H9 (cell line): ENCODE results near the gene GRIN2A. TPM values are rescaled to one million over a fixed set of nuclear protein-coding genes. Genes with fewer than 3 reads are reported as not detected.

Experiments
- DNase-seq: peaks from one replicate; pipeline ENCODE4 v3.0.0-alpha.2; 2017
- H2AFZ ChIP-seq: one replicate; pipeline ENCODE4 v1.6.1; 2013; ENCODE audit warnings: mild to moderate bottlenecking, low read length, control low read depth, moderate library complexity
- H2AK5ac ChIP-seq: 2 replicates; pipeline ENCODE4 v1.6.1; 2013; ENCODE audit warnings: low read length, control low read depth, mixed read lengths; ENCODE audit not compliant: insufficient read length
- H2BK120ac ChIP-seq: one replicate; pipeline ENCODE4 v1.6.1; 2013; ENCODE audit warnings: low read depth, mild to moderate bottlenecking, low read length, control low read depth, inconsistent platforms; ENCODE audit not compliant: poor library complexity, severe bottlenecking
- H2BK12ac ChIP-seq: 2 replicates; pipeline ENCODE4 v1.6.1; 2013; ENCODE audit warnings: low read length, control low read depth, mixed read lengths, low read depth; ENCODE audit not compliant: insufficient read length
- H2BK15ac ChIP-seq: 2 replicates; pipeline ENCODE4 v1.6.1; 2013; ENCODE audit warnings: low read depth, low read length, control low read depth
- H2BK20ac ChIP-seq: one replicate; pipeline ENCODE4 v1.6.1; 2013; ENCODE audit warnings: low read depth, mild to moderate bottlenecking, low read length, control low read depth, inconsistent platforms; ENCODE audit not compliant: poor library complexity, severe bottlenecking
- H2BK5ac ChIP-seq: 2 replicates; pipeline ENCODE4 v1.6.1; 2013; ENCODE audit warnings: low read length, control low read depth, mixed read lengths; ENCODE audit not compliant: insufficient read length
- H3K14ac ChIP-seq: 2 replicates; pipeline ENCODE4 v1.6.1; 2013; ENCODE audit warnings: low read length, control low read depth; ENCODE audit not compliant: insufficient read depth
- H3K18ac ChIP-seq: 2 replicates; pipeline ENCODE4 v1.6.1; 2013; ENCODE audit warnings: low read depth, mild to moderate bottlenecking, mixed read lengths, low read length, control low read depth; ENCODE audit not compliant: insufficient read length
- H3K23ac ChIP-seq: 2 replicates; pipeline ENCODE4 v1.6.1; 2013; ENCODE audit warnings: low read length, control low read depth, mixed read lengths, low read depth; ENCODE audit not compliant: insufficient read length
- H3K23me2 ChIP-seq: 2 replicates; pipeline ENCODE4 v1.6.1; 2013; ENCODE audit warnings: low read depth, mild to moderate bottlenecking, mixed read lengths, low read length, control low read depth; ENCODE audit not compliant: insufficient read length, poor library complexity, severe bottlenecking
- H3K27ac ChIP-seq: 2 replicates; pipeline ENCODE4 v1.5.1; 2013; ENCODE audit warnings: low read length, control low read depth, mixed read lengths, low read depth; ENCODE audit not compliant: insufficient read length
- H3K27me3 ChIP-seq: 2 replicates; pipeline ENCODE4 v1.6.1; 2013; ENCODE audit warnings: low read length, control low read depth, inconsistent platforms; ENCODE audit not compliant: insufficient read depth
- H3K4ac ChIP-seq: 2 replicates; pipeline ENCODE4 v1.6.1; 2013; ENCODE audit warnings: low read depth, mild to moderate bottlenecking, control low read depth, inconsistent platforms, low read length, moderate library complexity
- H3K4me1 ChIP-seq: 2 replicates; pipeline ENCODE4 v1.6.1; 2013; ENCODE audit warnings: low read length, control low read depth, inconsistent platforms; ENCODE audit not compliant: insufficient read depth
- H3K4me2 ChIP-seq: 2 replicates; pipeline ENCODE4 v1.6.1; 2013; ENCODE audit warnings: low read length, control low read depth, mixed read lengths; ENCODE audit not compliant: insufficient read length, insufficient read depth
- H3K56ac ChIP-seq: 2 replicates; pipeline ENCODE4 v1.6.1; 2013; ENCODE audit warnings: low read depth, mild to moderate bottlenecking, mixed read lengths, low read length, control low read depth; ENCODE audit not compliant: insufficient read length
- H3K79me1 ChIP-seq: 2 replicates; pipeline ENCODE4 v1.6.1; 2013; ENCODE audit warnings: low read depth, mild to moderate bottlenecking, moderate library complexity, low read length, control low read depth, inconsistent platforms; ENCODE audit not compliant: insufficient read depth, poor library complexity, severe bottlenecking
- H3K79me2 ChIP-seq: 2 replicates; pipeline ENCODE4 v1.6.1; 2013; ENCODE audit warnings: low read length, control low read depth, inconsistent platforms; ENCODE audit not compliant: insufficient read depth
- H3K9ac ChIP-seq: 2 replicates; pipeline ENCODE4 v1.6.1; 2013; ENCODE audit warnings: low read length, control low read depth, mixed read lengths; ENCODE audit not compliant: insufficient read length; ENCODE audit errors: extremely low read depth
- H3K9me3 ChIP-seq: one replicate; pipeline ENCODE4 v1.6.1; 2013; ENCODE audit warnings: low read depth, low read length, inconsistent platforms; ENCODE audit not compliant: control insufficient read depth
- H3T11ph ChIP-seq: one replicate; pipeline ENCODE4 v1.6.1; 2013; ENCODE audit warnings: mild to moderate bottlenecking, low read length, control low read depth, inconsistent platforms
- H4K20me1 ChIP-seq: one replicate; pipeline ENCODE4 v1.6.1; 2013; ENCODE audit not compliant: control insufficient read depth, insufficient read length, insufficient read depth
- H4K5ac ChIP-seq: 2 replicates; pipeline ENCODE4 v1.6.1; 2013; ENCODE audit warnings: low read depth, mild to moderate bottlenecking, mixed read lengths, low read length, control low read depth; ENCODE audit not compliant: insufficient read length
- H4K8ac ChIP-seq: replicated peaks from 2 replicates; pipeline ENCODE4 v1.6.1; 2013; ENCODE audit warnings: low read length, control low read depth, mixed read lengths, low read depth; ENCODE audit not compliant: insufficient read length
- H4K91ac ChIP-seq: 2 replicates; pipeline ENCODE4 v1.6.1; 2013; ENCODE audit warnings: low read depth, mild to moderate bottlenecking, moderate library complexity, mixed read lengths, low read length, control low read depth; ENCODE audit not compliant: insufficient read length
- H3K27ac Mint-ChIP-seq, 3 experiments: 2 replicates in 2 of 3; 3 replicates in 1 of 3; pipeline ENCODE4 v1.8.0; 2020 to 2021; ENCODE audit warnings: mixed read lengths in 3 of 3, mild to moderate bottlenecking in 1 of 3, moderate library complexity in 1 of 3
- H3K27me3 Mint-ChIP-seq: 2 replicates; pipeline ENCODE4 v1.8.0; 2021; ENCODE audit warnings: low read depth, mild to moderate bottlenecking, moderate library complexity, mixed read lengths
- H3K36me3 Mint-ChIP-seq, 3 experiments: 2 replicates in 2 of 3; 3 replicates in 1 of 3; pipeline ENCODE4 v1.8.0; 2020 to 2021; ENCODE audit warnings: low read depth in 3 of 3, mixed read lengths in 3 of 3; ENCODE audit not compliant: insufficient read depth in 1 of 3
- H3K4me1 Mint-ChIP-seq, 2 experiments: 2 replicates each; pipeline ENCODE4 v1.8.0; 2020; ENCODE audit warnings: mixed read lengths in 2 of 2
- H3K4me3 Mint-ChIP-seq, 2 experiments: 2 replicates in 1 of 2; 3 replicates in 1 of 2; pipeline ENCODE4 v1.8.0; 2020 to 2021; ENCODE audit warnings: mild to moderate bottlenecking in 2 of 2, mixed read lengths in 2 of 2, moderate library complexity in 1 of 2
- H3K9me3 Mint-ChIP-seq, 2 experiments: 2 replicates in 1 of 2; 3 replicates in 1 of 2; pipeline ENCODE4 v1.8.0; 2020; ENCODE audit warnings: mild to moderate bottlenecking in 2 of 2, mixed read lengths in 2 of 2, moderate library complexity in 1 of 2
- CTCF ChIP-seq: fragments of 200-600 bp; sonication (generic); conservative IDR thresholded peaks from 3 replicates; pipeline ENCODE4 v1.8.0; 2021; ENCODE audit warnings: antibody characterized with exemption, mild to moderate bottlenecking
- WGBS: extraction: QIAGEN DNeasy Blood & Tissue Kit; methylation state at CpG from one replicate; pipeline ENCODE4 v1.1.7; 2013; ENCODE audit warnings: missing lambda C conversion rate, low lambda C conversion rate, mixed read lengths; ENCODE audit not compliant: insufficient read length; ENCODE audit errors: extremely low coverage; 5-methylcytosine and 5-hydroxymethylcytosine counted together
- total RNA-seq: library from RNA; stranded (reverse); gene quantifications from 2 replicates; pipeline ENCODE4 v1.2.1, GENCODE V29; 2021

The GRIN2A gene
- total RNA-seq, 1 experiment from 2014 or later, result 1.5 TPM

- no peak for DNase-seq
- Histone ChIP-seq H2AFZ (no peak overlapping the region), H3K56ac (no peak overlapping the region), H3K79me2 (no peaks in the 10 kb centered on the region), H4K8ac (no peak overlapping the region), H3K27me3 (no peaks in the 10 kb centered on the region; the same call in 1 of the 2 replicates), H2BK5ac (no peak overlapping the region), H3K23me2 (no peaks in the 10 kb centered on the region), H3K4me2 (no peak overlapping the region), H3K27ac (no peak overlapping the region), H2BK120ac (no peak overlapping the region), H2BK20ac (no peak overlapping the region), H2AK5ac (no peak overlapping the region), H3K4me1 (no peaks in the 10 kb centered on the region; the same call in 1 of the 2 replicates), H3K9ac (no peak overlapping the region), H4K20me1 (no peaks in the 10 kb centered on the region), H3K9me3 (no peaks in the 10 kb centered on the region), H3T11ph (no peak overlapping the region), H3K18ac (no peak overlapping the region), H3K23ac (no peak overlapping the region), H2BK12ac (no peak overlapping the region), H3K79me1 (no peaks in the 10 kb centered on the region), H2BK15ac (no peak overlapping the region), H4K5ac (no peak overlapping the region), H3K4ac (no peak overlapping the region), H3K14ac (no peak overlapping the region), H4K91ac (no peak overlapping the region)
- Mint-ChIP-seq H3K9me3 (peaks cover 12 to 15% of the 10 kb centered on the region in 2 experiments), H3K4me1 (peaks cover 14 to 21% of the 10 kb centered on the region in 2 experiments), H3K27me3 (peaks cover 31% of the 10 kb centered on the region), H3K27ac (no peak overlapping the region), H3K36me3 (peaks cover 2 to 17% (median 9%) of the 10 kb centered on the region in 3 experiments; a peak in 4 of 7 replicates), H3K4me3 (no peak overlapping the region)
- TF ChIP-seq CTCF, result no peak
- no CpG with 5 or more reads among the region's 7 CpGs for WGBS
These were observed 204.8 kb downstream of the GRIN2A start for GRCh38 chr16:9977333-9977897.
